SK-N-SH (cell line): ENCODE results near the gene NDEL1. TPM values are rescaled to one million over a fixed set of nuclear protein-coding genes. Genes with fewer than 3 reads are reported as not detected.

Experiments used
- CTCF ChIA-PET: fragments of 300-600, 350-600 bp; formaldehyde crosslinking; extraction: SDS; loops from one replicate; lab custom pipeline; 2021; lab: Yijun Ruan, JAX
- POLR2A ChIA-PET: fragments of 350-600 bp; sonication (Branson Sonifier 250); formaldehyde crosslinking; extraction: SDS; loops from one replicate; lab custom pipeline; 2020; ENCODE audit warnings: antibody characterized with exemption, inconsistent platforms; lab: Yijun Ruan, JAX
- DNase-seq: peaks from one replicate; pipeline ENCODE4 v3.0.0; 2012
- H2AFZ ChIP-seq: fragments of 200-600 bp; sonication (generic); 2 replicates; pipeline ENCODE4 v1.8.1; 2016; ENCODE audit warnings: antibody characterized with exemption, mild to moderate bottlenecking, low read depth
- H3F3A ChIP-seq: fragments of 200-600 bp; sonication (generic); replicated peaks from 2 replicates; pipeline ENCODE3; 2016; ENCODE audit warnings: antibody characterized with exemption, mild to moderate bottlenecking; ENCODE audit not compliant: insufficient read depth
- H3K27ac ChIP-seq, 2 experiments: fragments of 200-500 bp in 1 of 2; fragments of 200-600 bp in 1 of 2; sonication (Bioruptor generic) in 1 of 2; sonication (generic), shearing (Covaris generic) in 1 of 2; 2 replicates each; pipeline versions ENCODE4 v1.5.1 to v1.6.1; 2014 to 2016; ENCODE audit warnings: low read depth in 2 of 2, inconsistent platforms in 1 of 2, low read length in 1 of 2, mild to moderate bottlenecking in 1 of 2, mixed read lengths in 1 of 2
- H3K27me3 ChIP-seq: fragments of 200-600 bp; sonication (generic), shearing (Covaris generic); 2 replicates; pipeline ENCODE4 v1.6.1; 2016; ENCODE audit warnings: mixed run types; ENCODE audit not compliant: insufficient read depth
- H3K36me3 ChIP-seq, 2 experiments: fragments of 200-500 bp in 1 of 2; fragments of 200-600 bp in 1 of 2; sonication (Bioruptor generic) in 1 of 2; sonication (generic) in 1 of 2; replicated peaks in 1 of 2; 2 replicates each; pipeline versions ENCODE3 to v1.5.1; 2014 to 2016; ENCODE audit warnings: low read length in 1 of 2, mild to moderate bottlenecking in 1 of 2; ENCODE audit not compliant: insufficient read depth in 2 of 2, control insufficient read depth in 1 of 2
- H3K4me1 ChIP-seq, 2 experiments: fragments of 200-500 bp in 1 of 2; fragments of 200-600 bp in 1 of 2; sonication (Bioruptor generic) in 1 of 2; sonication (generic), shearing (Covaris generic) in 1 of 2; 2 replicates each; pipeline versions ENCODE4 v1.5.1 to v1.6.1; 2014 to 2016; ENCODE audit warnings: low read depth in 1 of 2, low read length in 1 of 2, mixed run types in 1 of 2; ENCODE audit not compliant: insufficient read depth in 2 of 2, control insufficient read depth in 1 of 2
- H3K4me2 ChIP-seq: fragments of 200-600 bp; sonication (generic), shearing (Covaris generic); 2 replicates; pipeline ENCODE4 v1.6.1; 2017; ENCODE audit warnings: mixed run types
- H3K4me3 ChIP-seq, 2 experiments: fragments of 200-500 bp in 1 of 2; fragments of 200-600 bp in 1 of 2; sonication (Bioruptor generic) in 1 of 2; sonication (generic), shearing (Covaris generic) in 1 of 2; 2 replicates each; pipeline versions ENCODE4 v1.5.1 to v1.8.1; 2014 to 2016; ENCODE audit warnings: low read depth in 2 of 2, inconsistent platforms in 1 of 2, low read length in 1 of 2, mild to moderate bottlenecking in 1 of 2, mixed read lengths in 1 of 2, moderate library complexity in 1 of 2
- H3K79me2 ChIP-seq: fragments of 200-600 bp; sonication (generic); 2 replicates; pipeline ENCODE4 v1.8.1; 2017; ENCODE audit warnings: mild to moderate bottlenecking; ENCODE audit not compliant: insufficient read depth
- H3K9ac ChIP-seq: fragments of 200-600 bp; sonication (generic); 2 replicates; pipeline ENCODE4 v1.6.1; 2017; ENCODE audit warnings: mixed run types
- H3K9me2 ChIP-seq: fragments of 200-600 bp; sonication (generic); 2 replicates; pipeline ENCODE4 v1.6.1; 2017; ENCODE audit warnings: mixed run types
- H3K9me3 ChIP-seq: fragments of 200-600 bp; sonication (generic); 2 replicates; pipeline ENCODE4 v1.6.1; 2017; ENCODE audit warnings: mixed run types, mild to moderate bottlenecking, moderate library complexity
- H4K20me1 ChIP-seq: fragments of 200-600 bp; sonication (generic); 2 replicates; pipeline ENCODE4 v1.6.1; 2017; ENCODE audit warnings: mild to moderate bottlenecking, mixed run types; ENCODE audit not compliant: insufficient read depth
- ELF1 ChIP-seq: IDR thresholded peaks from 2 replicates; pipeline ENCODE4 v1.4.0; 2012
- EZH2phosphoT487 ChIP-seq: fragments of 200-600 bp; sonication (generic); IDR thresholded peaks from 2 replicates; pipeline ENCODE4 v1.6.1; 2017; ENCODE audit warnings: low read depth, mixed run types, mild to moderate bottlenecking, antibody characterized with exemption, moderate library complexity, borderline replicate concordance
- IRF3 ChIP-seq: fragments of 150-350 bp; IDR thresholded peaks from 2 replicates; pipeline ENCODE4 v1.6.1; 2016; ENCODE audit warnings: mild to moderate bottlenecking, low read depth, low read length
- JUND ChIP-seq: IDR thresholded peaks from 2 replicates; pipeline ENCODE4 v1.4.0; 2012
- MAX ChIP-seq: IDR thresholded peaks from 2 replicates; pipeline ENCODE4 v1.4.0; 2012; ENCODE audit warnings: low read depth
- MXI1 ChIP-seq: IDR thresholded peaks from 2 replicates; pipeline ENCODE4 v1.6.1; 2012; ENCODE audit warnings: mild to moderate bottlenecking, low read depth, low read length, improper control_type of control experiment
- NRF1 ChIP-seq: IDR thresholded peaks from 2 replicates; pipeline ENCODE4 v1.6.1; 2012; ENCODE audit warnings: low read depth, mild to moderate bottlenecking, low read length
- POLR2AphosphoS5 ChIP-seq: IDR thresholded peaks from 2 replicates; pipeline ENCODE4 v1.6.1; 2012; ENCODE audit warnings: low read depth, low read length
- YY1 ChIP-seq: IDR thresholded peaks from 2 replicates; pipeline ENCODE4 v1.4.0; 2012; ENCODE audit warnings: low read depth, mild to moderate bottlenecking
- ZBTB33 ChIP-seq: IDR thresholded peaks from 2 replicates; pipeline ENCODE4 v1.4.0; 2012; ENCODE audit warnings: low read depth, borderline replicate concordance
- WGBS: methylation state at CpG from one replicate; pipeline ENCODE4 v1.1.6; 2017; ENCODE audit warnings: low lambda C conversion rate; 5-methylcytosine and 5-hydroxymethylcytosine counted together
- polyA plus RNA-seq, 3 experiments: library from polyadenylated mRNA; depleted of rRNA; stranded (reverse); fragments of >200 nt; gene quantifications; 2 replicates each; pipeline ENCODE4 v1.2.3, GENCODE V29; 2012
- TF ChIP-seq, protein P1 (sequence below): fragments of 150-350 bp; IDR thresholded peaks from 2 replicates; pipeline ENCODE4 v1.6.1; 2017; ENCODE audit warnings: antibody characterized with exemption, low read length, low read depth, borderline replicate concordance
- TF ChIP-seq, protein P2 (sequence below): IDR thresholded peaks from 2 replicates; pipeline ENCODE4 v1.4.0; 2012; ENCODE audit warnings: low read depth, borderline replicate concordance

NDEL1 gene
- polyA plus RNA-seq, 1 of the 3 experiments (the other 2 are of a cell fraction), result 49.5 TPM

DNA sequence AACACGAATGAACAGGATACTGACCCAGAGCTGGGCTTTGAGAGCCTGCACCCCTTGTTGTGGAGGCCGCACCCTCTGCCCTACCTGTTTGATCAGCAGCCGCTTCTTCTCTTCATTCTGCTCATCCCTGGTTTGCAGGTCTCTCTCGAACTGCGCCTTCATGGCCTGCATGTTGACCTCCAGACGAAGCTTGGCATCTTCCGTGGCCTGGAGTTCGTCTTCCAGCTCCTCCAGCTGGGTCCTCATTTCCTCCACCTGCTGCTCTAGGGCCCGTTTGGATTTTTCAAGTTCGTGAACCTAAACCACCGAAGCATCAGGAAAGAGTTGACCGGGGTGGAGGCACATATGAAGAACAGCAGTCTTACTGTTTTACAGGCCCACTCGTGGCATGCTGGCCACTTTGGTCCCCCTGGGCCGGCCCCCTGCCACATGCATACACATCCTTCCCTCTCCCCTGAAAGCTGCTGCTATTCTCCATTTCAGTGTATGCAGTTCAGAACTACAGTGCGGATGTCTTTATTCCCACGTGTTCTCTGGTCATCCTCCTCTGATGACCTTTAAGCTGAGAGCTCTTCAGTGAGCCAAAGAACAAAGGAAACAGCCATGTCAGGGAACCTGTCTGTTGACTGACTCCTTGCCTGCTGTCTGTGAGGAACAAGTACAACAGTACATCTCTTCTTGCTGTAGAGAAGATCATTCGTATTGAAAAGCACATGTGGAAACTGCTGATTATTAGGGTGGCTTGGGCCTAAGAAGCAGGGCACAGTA, 54.8 kb downstream of the NDEL1 start:
- Histone ChIP-seq H3K9ac (no peak overlapping the region), H3K4me1 (no peaks in the 10 kb centered on the region), H3K27me3 (no peaks in the 10 kb centered on the region), H4K20me1 (no peaks in the 10 kb centered on the region), H2AFZ (no peak overlapping the region), H3K9me2 (no peaks in the 10 kb centered on the region), H3K4me3 (no peak overlapping the region), H3F3A (peaks cover 18% of the 10 kb centered on the region), H3K27ac (no peak overlapping the region; a peak in 1 of 4 replicates), H3K4me2 (no peak overlapping the region)
- ChIA-PET POLR2A (no interaction called here), CTCF (interaction anchor here (0.6 kb wide), 1 partner anchor 67 kb away, joined by 3 read pairs; no protein-coding TSS in a partner anchor)
- 96% methylated on average over 17 of the region's 17 CpGs for WGBS
- TF ChIP-seq, protein P1, sequence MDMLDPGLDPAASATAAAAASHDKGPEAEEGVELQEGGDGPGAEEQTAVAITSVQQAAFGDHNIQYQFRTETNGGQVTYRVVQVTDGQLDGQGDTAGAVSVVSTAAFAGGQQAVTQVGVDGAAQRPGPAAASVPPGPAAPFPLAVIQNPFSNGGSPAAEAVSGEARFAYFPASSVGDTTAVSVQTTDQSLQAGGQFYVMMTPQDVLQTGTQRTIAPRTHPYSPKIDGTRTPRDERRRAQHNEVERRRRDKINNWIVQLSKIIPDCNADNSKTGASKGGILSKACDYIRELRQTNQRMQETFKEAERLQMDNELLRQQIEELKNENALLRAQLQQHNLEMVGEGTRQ, result no peak
- TF ChIP-seq, protein P2, sequence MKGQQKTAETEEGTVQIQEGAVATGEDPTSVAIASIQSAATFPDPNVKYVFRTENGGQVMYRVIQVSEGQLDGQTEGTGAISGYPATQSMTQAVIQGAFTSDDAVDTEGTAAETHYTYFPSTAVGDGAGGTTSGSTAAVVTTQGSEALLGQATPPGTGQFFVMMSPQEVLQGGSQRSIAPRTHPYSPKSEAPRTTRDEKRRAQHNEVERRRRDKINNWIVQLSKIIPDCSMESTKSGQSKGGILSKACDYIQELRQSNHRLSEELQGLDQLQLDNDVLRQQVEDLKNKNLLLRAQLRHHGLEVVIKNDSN, result no peak
- TF ChIP-seq, all 33 proteins: peak for 0
- Histone ChIP-seq H3K36me3 (peaks cover 64 to 82% of the 10 kb centered on the region in 2 experiments), H3K79me2 (no peaks in the 10 kb centered on the region), H3K9me3 (no peaks in the 10 kb centered on the region)
- DNase-seq, result no peak

DNA sequence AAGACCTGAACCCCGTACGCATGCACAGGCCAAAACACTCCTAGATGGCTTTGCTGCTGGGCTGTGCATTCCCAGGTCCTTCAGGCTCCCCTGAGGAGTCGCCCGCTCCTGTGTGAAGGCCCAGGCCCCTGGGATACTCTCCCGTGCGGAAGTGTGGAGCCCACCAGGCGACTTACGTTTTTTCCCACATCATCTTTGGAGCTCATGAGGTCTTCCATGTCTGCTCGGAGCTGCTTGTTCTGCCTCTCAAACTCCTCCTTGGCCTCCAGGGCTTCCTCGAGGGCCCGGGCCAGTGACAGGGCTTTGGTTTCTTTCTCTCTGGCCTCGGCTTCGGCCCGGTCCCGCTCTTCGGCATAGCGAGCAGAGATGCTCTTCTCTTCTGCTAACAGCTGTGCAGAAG, 56.4 kb downstream of the NDEL1 start:
- no peak overlapping the region; a peak in 1 of 4 replicates for H3K27ac ChIP-seq
- peaks cover 55 to 80% of the 10 kb centered on the region in 2 experiments for H3K36me3 ChIP-seq
- H3K79me2 ChIP-seq, result no peaks in the 10 kb centered on the region
- no peaks in the 10 kb centered on the region for H4K20me1 ChIP-seq
- no peaks in the 10 kb centered on the region for H3K27me3 ChIP-seq
- no peaks in the 10 kb centered on the region for H3K9me2 ChIP-seq
- DNase-seq, result no peak
- H3F3A ChIP-seq, result peaks cover 18% of the 10 kb centered on the region
- H3K4me1 ChIP-seq, result no peaks in the 10 kb centered on the region
- POLR2A ChIA-PET, result no interaction called here
- H3K9ac ChIP-seq, result no peak overlapping the region
- no peaks in the 10 kb centered on the region for H3K9me3 ChIP-seq
- CTCF ChIA-PET, result interaction anchor here (1.2 kb wide), 1 partner anchor 254 kb away, joined by 3 read pairs; no protein-coding TSS in a partner anchor
- H3K4me3 ChIP-seq, result no peak overlapping the region
- TF ChIP-seq YY1 (no peak), IRF3 (no peak), MXI1 (no peak), MAX (no peak), JUND (no peak), POLR2AphosphoS5 (no peak), NRF1 (no peak), ELF1 (no peak), ZBTB33 (no peak), EZH2phosphoT487 (no peak)
- TF ChIP-seq, protein P2, result no peak
- H3K4me2 ChIP-seq, result no peak overlapping the region
- H2AFZ ChIP-seq, result no peak overlapping the region
- 94% methylated on average over 16 of the region's 17 CpGs for WGBS
